ENCODE data around the gene MMP24OS. TPM values are rescaled to one million over a fixed set of nuclear protein-coding genes. Genes with fewer than 3 reads are reported as not detected.

Gene MMP24OS
- total and polyA plus RNA-seq, 9 donors, result 8.8 to 33.9 (median 22.7) TPM

GRCh38 chr20:35292504-35293285, 14.8 kb upstream of the MMP24OS start:
- peaks cover 6% of the 10 kb centered on the region for H3K27me3 ChIP-seq (ENCODE audit: control insufficient read depth, insufficient read depth, low read length)
- no peak for DNase-seq

GRCh38 chr20:35291654-35292503, 14.0 kb upstream of the MMP24OS start, which contains the start of gene FAM83C:
Gene FAM83C (minus strand): TSS chr20:35292425. CDS start chr20:35292304, 121 bp downstream.
- Histone ChIP-seq H3K27ac (ENCODE audit: low read length) (no peak within 1 kb of the TSS), H3K4me3 (ENCODE audit: low read length) (no peak within 1 kb of the TSS), H3K27me3 (ENCODE audit: control insufficient read depth, insufficient read depth, low read length) (peaks cover 6% of the 10 kb centered on the region), H3K4me1 (ENCODE audit: control insufficient read depth, insufficient read depth, low read length) (no peaks in the 10 kb centered on the region), H3K9me3 (replicated peaks; ENCODE audit: control insufficient read depth, low read depth, low read length) (no peaks in the 10 kb centered on the region), H3K36me3 (ENCODE audit: control insufficient read depth, insufficient read depth, low read length) (no peaks in the 10 kb centered on the region)
- WGBS (ENCODE audit: insufficient coverage), result 73% methylated on average over 36 of the region's 40 CpGs
- DNase-seq, result no peak

More at GRCh38 chr20:35292504-35293285, 14.8 kb upstream of the MMP24OS start:
- no peak overlapping the region for H3K4me3 ChIP-seq (ENCODE audit: low read length)
- no peak overlapping the region for H3K27ac ChIP-seq (ENCODE audit: low read length)
- no peaks in the 10 kb centered on the region for H3K4me1 ChIP-seq (ENCODE audit: control insufficient read depth, insufficient read depth, low read length)
- no peaks in the 10 kb centered on the region for H3K9me3 ChIP-seq (replicated peaks; ENCODE audit: control insufficient read depth, low read depth, low read length)
- H3K36me3 ChIP-seq (ENCODE audit: control insufficient read depth, insufficient read depth, low read length), result no peaks in the 10 kb centered on the region
- 53% methylated on average over 18 of the region's 23 CpGs for WGBS (ENCODE audit: insufficient coverage)

- Histone ChIP-seq H3K4me1 (ENCODE audit: control insufficient read depth, insufficient read depth, low read length) (no peaks in the 10 kb centered on the region), H3K36me3 (ENCODE audit: control insufficient read depth, insufficient read depth, low read length) (no peaks in the 10 kb centered on the region), H3K4me3 (ENCODE audit: low read length) (no peak overlapping the region), H3K27me3 (ENCODE audit: control insufficient read depth, insufficient read depth, low read length) (peaks cover 6% of the 10 kb centered on the region), H3K9me3 (replicated peaks; ENCODE audit: control insufficient read depth, low read depth, low read length) (no peaks in the 10 kb centered on the region), H3K27ac (ENCODE audit: low read length) (no peak overlapping the region)
- WGBS (ENCODE audit: insufficient coverage), result 44% methylated on average over 4 of the region's 7 CpGs
- no peak for DNase-seq
Observed at GRCh38 chr20:35290887-35291417, 13.0 kb upstream of the MMP24OS start.

GRCh38 chr20:35290186-35290886, 12.4 kb upstream of the MMP24OS start:
- no peak overlapping the region for H3K4me3 ChIP-seq (ENCODE audit: low read length)
- H3K27me3 ChIP-seq (ENCODE audit: control insufficient read depth, insufficient read depth, low read length), result peaks cover 3% of the 10 kb centered on the region
- no peak overlapping the region for H3K27ac ChIP-seq (ENCODE audit: low read length)
- H3K9me3 ChIP-seq (replicated peaks; ENCODE audit: control insufficient read depth, low read depth, low read length), result no peaks in the 10 kb centered on the region
- no peaks in the 10 kb centered on the region for H3K36me3 ChIP-seq (ENCODE audit: control insufficient read depth, insufficient read depth, low read length)
- peaks cover 2% of the 10 kb centered on the region for H3K4me1 ChIP-seq (ENCODE audit: control insufficient read depth, insufficient read depth, low read length)
- 47% methylated on average over 6 of the region's 7 CpGs for WGBS (ENCODE audit: insufficient coverage)
- no peak for DNase-seq

GRCh38 chr20:35288325-35289060, 10.6 kb upstream of the MMP24OS start:
- no peaks in the 10 kb centered on the region for H3K9me3 ChIP-seq (replicated peaks; ENCODE audit: control insufficient read depth, low read depth, low read length)
- no peaks in the 10 kb centered on the region for H3K36me3 ChIP-seq (ENCODE audit: control insufficient read depth, insufficient read depth, low read length)
- H3K4me1 ChIP-seq (ENCODE audit: control insufficient read depth, insufficient read depth, low read length), result peaks cover 12% of the 10 kb centered on the region
- DNase-seq, result no peak
- no peak overlapping the region for H3K4me3 ChIP-seq (ENCODE audit: low read length)
- H3K27ac ChIP-seq (ENCODE audit: low read length), result no peak overlapping the region
- WGBS (ENCODE audit: insufficient coverage), result 68% methylated on average over 6 of the region's 19 CpGs
- H3K27me3 ChIP-seq (ENCODE audit: control insufficient read depth, insufficient read depth, low read length), result peaks cover 3% of the 10 kb centered on the region

- WGBS (ENCODE audit: insufficient coverage), result 86% methylated on average over 23 of the region's 28 CpGs
- no peaks in the 10 kb centered on the region for H3K9me3 ChIP-seq (replicated peaks; ENCODE audit: control insufficient read depth, low read depth, low read length)
- H3K4me3 ChIP-seq (ENCODE audit: low read length), result no peak overlapping the region
- peaks cover 3% of the 10 kb centered on the region for H3K27me3 ChIP-seq (ENCODE audit: control insufficient read depth, insufficient read depth, low read length)
- H3K4me1 ChIP-seq (ENCODE audit: control insufficient read depth, insufficient read depth, low read length), result peaks cover 16% of the 10 kb centered on the region
- H3K27ac ChIP-seq (ENCODE audit: low read length), result no peak overlapping the region
- no peak for DNase-seq
- peaks cover 3% of the 10 kb centered on the region for H3K36me3 ChIP-seq (ENCODE audit: control insufficient read depth, insufficient read depth, low read length)
Observed at GRCh38 chr20:35287509-35288324, 9.8 kb upstream of the MMP24OS start.

- Histone ChIP-seq H3K36me3 (ENCODE audit: control insufficient read depth, insufficient read depth, low read length) (peaks cover 3% of the 10 kb centered on the region), H3K27ac (ENCODE audit: low read length) (no peak overlapping the region), H3K4me3 (ENCODE audit: low read length) (no peak overlapping the region), H3K27me3 (ENCODE audit: control insufficient read depth, insufficient read depth, low read length) (peaks cover 3% of the 10 kb centered on the region), H3K9me3 (replicated peaks; ENCODE audit: control insufficient read depth, low read depth, low read length) (no peaks in the 10 kb centered on the region), H3K4me1 (ENCODE audit: control insufficient read depth, insufficient read depth, low read length) (peaks cover 16% of the 10 kb centered on the region)
- DNase-seq, result no peak
- 87% methylated on average over 15 of the region's 17 CpGs for WGBS (ENCODE audit: insufficient coverage)
Observed at GRCh38 chr20:35286899-35287508, 9.1 kb upstream of the MMP24OS start.

- no peak for DNase-seq
- H3K36me3 ChIP-seq (ENCODE audit: control insufficient read depth, insufficient read depth, low read length), result peaks cover 8% of the 10 kb centered on the region
- H3K4me3 ChIP-seq (ENCODE audit: low read length), result no peak overlapping the region
- peaks cover 2% of the 10 kb centered on the region for H3K27me3 ChIP-seq (ENCODE audit: control insufficient read depth, insufficient read depth, low read length)
- peaks cover 16% of the 10 kb centered on the region for H3K4me1 ChIP-seq (ENCODE audit: control insufficient read depth, insufficient read depth, low read length)
- 83% methylated on average over 8 of the region's 12 CpGs for WGBS (ENCODE audit: insufficient coverage)
- H3K27ac ChIP-seq (ENCODE audit: low read length), result no peak overlapping the region
- no peaks in the 10 kb centered on the region for H3K9me3 ChIP-seq (replicated peaks; ENCODE audit: control insufficient read depth, low read depth, low read length)
Observed at GRCh38 chr20:35286077-35286898, 8.4 kb upstream of the MMP24OS start.

Data from muscle of leg (tissue), 11 donors.